PC-3 (cell line): ENCODE results near the gene GPRC5C. TPM values are rescaled to one million over a fixed set of nuclear protein-coding genes. Genes with fewer than 3 reads are reported as not detected.

Experiments used
- ATAC-seq: fragments of 200-7000 bp; cut with Tn5 transposase; 2 replicates; pipeline ENCODE4 v1.9.1; 2020; ENCODE audit warnings: mild to moderate bottlenecking, moderate library complexity
- BruUV-seq: library from RNA; stranded (reverse); fragments of 400-500 nt; replicated peaks from 2 replicates; lab custom pipeline; 2021; lab: Mats Ljungman, UMichigan
- CTCF ChIA-PET: fragments of 300-600 bp; sonication (Branson Sonifier 250); formaldehyde crosslinking; loops from one replicate; lab custom pipeline; 2022; ENCODE audit warnings: antibody characterized with exemption; lab: Charles Lee
- POLR2A ChIA-PET: fragments of 300-600 bp; sonication (Branson Sonifier 250); formaldehyde crosslinking; loops from one replicate; lab custom pipeline; 2022; ENCODE audit warnings: antibody characterized with exemption; ENCODE audit not compliant: unreplicated experiment; lab: Charles Lee
- DNase-seq: peaks from one replicate; pipeline ENCODE4 v3.0.0-alpha.2; 2015
- H2AFZ ChIP-seq: fragments of 300-600 bp; sonication (generic); 2 replicates; pipeline ENCODE4 v1.6.0; 2016; ENCODE audit warnings: antibody characterized with exemption, low read length
- H3F3A ChIP-seq: fragments of 300-600 bp; sonication (generic); one replicate; pipeline ENCODE4 v1.6.0; 2017; ENCODE audit warnings: antibody characterized with exemption, low read length, control low read depth, mild to moderate bottlenecking; ENCODE audit not compliant: unreplicated experiment
- H3K27ac ChIP-seq: fragments of 300-600 bp; sonication (generic); 2 replicates; pipeline ENCODE4 v1.5.1; 2016; ENCODE audit warnings: mild to moderate bottlenecking, low read length
- H3K27me3 ChIP-seq: fragments of 300-600 bp; sonication (generic); 2 replicates; pipeline ENCODE4 v1.6.1; 2016; ENCODE audit warnings: low read length, mixed read lengths
- H3K36me3 ChIP-seq: fragments of 300-600 bp; sonication (generic); 2 replicates; pipeline ENCODE4 v1.6.1; 2016; ENCODE audit warnings: low read depth, mixed run types, low read length, mixed read lengths
- H3K4me1 ChIP-seq: fragments of 300-600 bp; sonication (generic); 2 replicates; pipeline ENCODE4 v1.5.1; 2016; ENCODE audit warnings: low read length; ENCODE audit not compliant: insufficient read depth
- H3K4me2 ChIP-seq: fragments of 300-600 bp; sonication (generic); 2 replicates; pipeline ENCODE4 v1.6.0; 2016; ENCODE audit warnings: low read length
- H3K4me3 ChIP-seq: fragments of 300-600 bp; sonication (generic); 2 replicates; pipeline ENCODE4 v1.5.1; 2016; ENCODE audit warnings: mild to moderate bottlenecking, low read length, mixed read lengths
- H3K79me2 ChIP-seq: fragments of 300-600 bp; sonication (generic); 2 replicates; pipeline ENCODE4 v1.6.1; 2017; ENCODE audit warnings: low read length, mixed read lengths
- H3K9ac ChIP-seq: fragments of 300-600 bp; sonication (generic); 2 replicates; pipeline ENCODE4 v1.6.0; 2016; ENCODE audit warnings: mild to moderate bottlenecking, low read length
- H3K9me2 ChIP-seq: fragments of 300-600 bp; sonication (generic); replicated peaks from 2 replicates; pipeline ENCODE4 v1.6.1; 2016; ENCODE audit warnings: mixed run types, low read length, mixed read lengths
- H3K9me3 ChIP-seq: fragments of 300-600 bp; sonication (generic); 2 replicates; pipeline ENCODE4 v1.6.1; 2016; ENCODE audit warnings: low read length, mixed read lengths
- H4K20me1 ChIP-seq: fragments of 300-600 bp; sonication (generic); 2 replicates; pipeline ENCODE4 v1.6.1; 2016; ENCODE audit warnings: low read length, mixed read lengths
- EZH2 ChIP-seq: fragments of 300-600 bp; sonication (generic); IDR thresholded peaks from one replicate; pipeline ENCODE4 v1.6.1; 2017; ENCODE audit warnings: antibody characterized with exemption, mild to moderate bottlenecking, low read length; ENCODE audit not compliant: unreplicated experiment
- EZH2phosphoT487 ChIP-seq: fragments of 300-600 bp; sonication (generic); IDR thresholded peaks from 2 replicates; pipeline ENCODE4 v1.6.1; 2018; ENCODE audit warnings: mild to moderate bottlenecking, antibody characterized with exemption, low read length, borderline replicate concordance
- intact Hi-C: fragments of 100-400 bp; cut with micrococcal nuclease; formaldehyde crosslinking; loops from 2 replicates; pipeline ENCODE4 v1.9.0; 2023
- total RNA-seq: library from RNA; depleted of rRNA; stranded (reverse); fragments of >200 nt; gene quantifications from 2 replicates; pipeline ENCODE4 v1.2.3, GENCODE V29; 2014
- TF ChIP-seq, protein P1 (sequence below): fragments of 300-600 bp; sonication (generic); conservative IDR thresholded peaks from 2 replicates; pipeline ENCODE4 v1.5.1; 2017; ENCODE audit warnings: antibody characterized with exemption, low read depth, mild to moderate bottlenecking, low read length

Gene GPRC5C
- total RNA-seq, 1 experiment from 2014 or later, result 209 TPM

- H3K79me2 ChIP-seq, result no peaks in the 10 kb centered on the region
- H3K9me3 ChIP-seq, result no peaks in the 10 kb centered on the region
- no peaks in the 10 kb centered on the region for H3K36me3 ChIP-seq
- no peak overlapping the region for H3K9ac ChIP-seq
- H3K27ac ChIP-seq, result no peak overlapping the region
- H4K20me1 ChIP-seq, result no peaks in the 10 kb centered on the region
- ATAC-seq, result no peak
- no TSS peak for BruUV-seq
- CTCF ChIA-PET, result no interaction called here
- H3F3A ChIP-seq, result no peaks in the 10 kb centered on the region
- intact Hi-C loops, result no loop called here
- H3K27me3 ChIP-seq, result peaks cover 56% of the 10 kb centered on the region
- POLR2A ChIA-PET, result no interaction called here
- DNase-seq, result no peak
- H3K4me2 ChIP-seq, result no peak overlapping the region
- no peak overlapping the region for H2AFZ ChIP-seq
- H3K4me3 ChIP-seq, result no peak overlapping the region
- TF ChIP-seq EZH2, result no peak
- TF ChIP-seq, protein P1, sequence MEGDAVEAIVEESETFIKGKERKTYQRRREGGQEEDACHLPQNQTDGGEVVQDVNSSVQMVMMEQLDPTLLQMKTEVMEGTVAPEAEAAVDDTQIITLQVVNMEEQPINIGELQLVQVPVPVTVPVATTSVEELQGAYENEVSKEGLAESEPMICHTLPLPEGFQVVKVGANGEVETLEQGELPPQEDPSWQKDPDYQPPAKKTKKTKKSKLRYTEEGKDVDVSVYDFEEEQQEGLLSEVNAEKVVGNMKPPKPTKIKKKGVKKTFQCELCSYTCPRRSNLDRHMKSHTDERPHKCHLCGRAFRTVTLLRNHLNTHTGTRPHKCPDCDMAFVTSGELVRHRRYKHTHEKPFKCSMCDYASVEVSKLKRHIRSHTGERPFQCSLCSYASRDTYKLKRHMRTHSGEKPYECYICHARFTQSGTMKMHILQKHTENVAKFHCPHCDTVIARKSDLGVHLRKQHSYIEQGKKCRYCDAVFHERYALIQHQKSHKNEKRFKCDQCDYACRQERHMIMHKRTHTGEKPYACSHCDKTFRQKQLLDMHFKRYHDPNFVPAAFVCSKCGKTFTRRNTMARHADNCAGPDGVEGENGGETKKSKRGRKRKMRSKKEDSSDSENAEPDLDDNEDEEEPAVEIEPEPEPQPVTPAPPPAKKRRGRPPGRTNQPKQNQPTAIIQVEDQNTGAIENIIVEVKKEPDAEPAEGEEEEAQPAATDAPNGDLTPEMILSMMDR, result no peak
- no peak for TF ChIP-seq EZH2phosphoT487
- no peaks in the 10 kb centered on the region for H3K9me2 ChIP-seq
- H3K4me1 ChIP-seq, result no peaks in the 10 kb centered on the region
These were observed 45.5 kb downstream of the GPRC5C start for GRCh38 chr17:74477411-74477810.

- Histone ChIP-seq H3K36me3 (no peaks in the 10 kb centered on the region), H3K9ac (no peak overlapping the region), H3F3A (no peaks in the 10 kb centered on the region), H3K27ac (no peak overlapping the region), H3K9me3 (no peaks in the 10 kb centered on the region), H3K4me3 (no peak overlapping the region), H4K20me1 (no peaks in the 10 kb centered on the region), H3K4me1 (no peaks in the 10 kb centered on the region), H3K27me3 (peaks cover 53% of the 10 kb centered on the region), H2AFZ (no peak overlapping the region), H3K4me2 (no peak overlapping the region), H3K9me2 (no peaks in the 10 kb centered on the region), H3K79me2 (no peaks in the 10 kb centered on the region)
- intact Hi-C loops, result no loop called here
- DNase-seq, result no peak
- BruUV-seq, result no TSS peak
- TF ChIP-seq, protein P1, result no peak
- no peak for TF ChIP-seq EZH2
- TF ChIP-seq EZH2phosphoT487, result no peak
- ChIA-PET CTCF (no interaction called here), POLR2A (no interaction called here)
- no peak for ATAC-seq
These were observed 46.7 kb downstream of the GPRC5C start for GRCh38 chr17:74478420-74479100.

DNA sequence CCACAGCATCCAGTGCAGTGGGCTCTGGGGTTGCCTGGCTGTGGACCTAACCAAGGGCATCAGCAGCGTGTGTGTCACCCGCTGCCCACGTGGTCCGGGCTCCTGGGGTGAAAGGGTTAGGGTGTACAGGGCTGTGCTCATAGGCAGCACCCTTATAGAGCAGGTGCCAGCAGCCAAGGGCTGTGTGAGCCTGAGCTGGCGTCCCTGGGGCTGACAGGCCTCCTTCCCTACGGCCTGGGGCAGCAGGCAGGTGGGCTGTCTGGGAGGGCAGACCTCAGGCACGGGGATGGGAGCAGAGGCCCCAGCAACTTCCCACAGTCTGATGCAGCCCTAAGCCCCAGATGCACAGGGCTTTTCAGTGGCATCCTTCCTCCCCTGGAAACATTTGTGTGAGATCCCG lies 48.4 kb downstream of the GPRC5C start:
- Histone ChIP-seq H2AFZ (no peak overlapping the region), H3K9me2 (no peaks in the 10 kb centered on the region), H3K79me2 (no peaks in the 10 kb centered on the region), H3K36me3 (no peaks in the 10 kb centered on the region), H3K4me3 (no peak overlapping the region), H3K4me2 (no peak overlapping the region), H3K27ac (no peak overlapping the region), H3K27me3 (peaks cover 66% of the 10 kb centered on the region), H3F3A (no peaks in the 10 kb centered on the region), H3K4me1 (no peaks in the 10 kb centered on the region), H4K20me1 (no peaks in the 10 kb centered on the region), H3K9ac (no peak overlapping the region), H3K9me3 (no peaks in the 10 kb centered on the region)
- DNase-seq (no peak), ATAC-seq (no peak)
- no TSS peak for BruUV-seq
- CTCF ChIA-PET, result no interaction called here
- POLR2A ChIA-PET, result no interaction called here
- TF ChIP-seq EZH2phosphoT487 (no peak), EZH2 (no peak)
- TF ChIP-seq, protein P1, result no peak
- intact Hi-C loops, result no loop called here
